Measurements from ENCODE around the gene ZNF845. TPM values are rescaled to one million over a fixed set of nuclear protein-coding genes. Genes with fewer than 3 reads are reported as not detected.

The ZNF845 gene
- polyA plus RNA-seq, 3 donors: 0.51 to 3.6 (median 2.6) TPM

Other genes starting within 250 kb of the ZNF845 start
- gene ZNF160, start 230.3 kb upstream of the ZNF845 start, polyA plus RNA-seq: 10 to 100 TPM in 1 of 3 donors, 1 to 10 TPM in 2; 6.4 to 24.5 (median 7.7) TPM
- under 1 TPM in 2 of 3 donors, not detected in 1; 0.11 to 0.17 TPM for gene ZNF415, start 200.8 kb upstream of the ZNF845 start, polyA plus RNA-seq
- gene ZNF347, start 174.7 kb upstream of the ZNF845 start, polyA plus RNA-seq: 1 to 10 TPM in 2 of 3 donors, under 1 TPM in 1; 0.89 to 3.3 (median 2.0) TPM
- 1 to 10 TPM in 1 of 3 donors, under 1 TPM in 2; 0.68 to 1.7 (median 0.88) TPM for gene ZNF665, start 140.4 kb upstream of the ZNF845 start, polyA plus RNA-seq
- gene ZNF677, start 78.9 kb upstream of the ZNF845 start, polyA plus RNA-seq: 1 to 10 TPM in 2 of 3 donors, under 1 TPM in 1; 0.68 to 2.1 (median 1.5) TPM
- gene VN1R2, start 75.5 kb upstream of the ZNF845 start, polyA plus RNA-seq: not detected
- gene VN1R4, start 66.0 kb upstream of the ZNF845 start, polyA plus RNA-seq: not detected
- 1 to 10 TPM in 1 of 3 donors, under 1 TPM in 2; 0.29 to 2.0 (median 0.64) TPM for gene ZNF525, start 32.0 kb downstream of the ZNF845 start, polyA plus RNA-seq
- gene ZNF765, start 61.4 kb downstream of the ZNF845 start, polyA plus RNA-seq: 1 to 10 TPM; 1.5 to 5.0 (median 3.4) TPM
- 1 to 10 TPM; 3.4 to 6.1 (median 5.6) TPM for gene ZNF761, start 98.2 kb downstream of the ZNF845 start, polyA plus RNA-seq
- gene ZNF813, start 134.0 kb downstream of the ZNF845 start, polyA plus RNA-seq: 1 to 10 TPM in 1 of 3 donors, under 1 TPM in 2; 0.32 to 1.9 (median 0.61) TPM
- gene ZNF331, start 204.4 kb downstream of the ZNF845 start, polyA plus RNA-seq: 10 to 100 TPM in 1 of 3 donors, 1 to 10 TPM in 2; 6.6 to 42.4 (median 9.5) TPM